ENCODE data around the gene ICE1.

The ICE1 gene

DNA sequence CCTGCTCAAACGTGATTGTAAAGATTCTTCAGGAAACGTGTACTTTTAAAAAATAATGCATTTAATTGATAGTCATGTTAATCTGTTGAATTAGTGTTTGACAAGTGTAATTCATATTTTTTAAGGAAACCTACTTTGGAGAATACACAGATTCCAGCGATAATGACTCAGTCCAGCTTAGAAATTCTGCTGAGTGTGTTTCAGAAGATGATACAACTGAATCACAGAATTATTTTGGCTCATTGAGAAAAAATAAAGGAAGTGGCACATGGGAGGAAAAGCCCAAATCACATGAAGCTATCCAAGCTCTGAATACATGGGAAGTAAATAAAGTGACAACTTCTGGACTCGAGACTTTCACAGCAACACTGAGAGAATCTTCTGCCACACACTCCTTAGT, 37.8 kb downstream of the ICE1 start:
- TF ChIP-seq, protein P1, sequence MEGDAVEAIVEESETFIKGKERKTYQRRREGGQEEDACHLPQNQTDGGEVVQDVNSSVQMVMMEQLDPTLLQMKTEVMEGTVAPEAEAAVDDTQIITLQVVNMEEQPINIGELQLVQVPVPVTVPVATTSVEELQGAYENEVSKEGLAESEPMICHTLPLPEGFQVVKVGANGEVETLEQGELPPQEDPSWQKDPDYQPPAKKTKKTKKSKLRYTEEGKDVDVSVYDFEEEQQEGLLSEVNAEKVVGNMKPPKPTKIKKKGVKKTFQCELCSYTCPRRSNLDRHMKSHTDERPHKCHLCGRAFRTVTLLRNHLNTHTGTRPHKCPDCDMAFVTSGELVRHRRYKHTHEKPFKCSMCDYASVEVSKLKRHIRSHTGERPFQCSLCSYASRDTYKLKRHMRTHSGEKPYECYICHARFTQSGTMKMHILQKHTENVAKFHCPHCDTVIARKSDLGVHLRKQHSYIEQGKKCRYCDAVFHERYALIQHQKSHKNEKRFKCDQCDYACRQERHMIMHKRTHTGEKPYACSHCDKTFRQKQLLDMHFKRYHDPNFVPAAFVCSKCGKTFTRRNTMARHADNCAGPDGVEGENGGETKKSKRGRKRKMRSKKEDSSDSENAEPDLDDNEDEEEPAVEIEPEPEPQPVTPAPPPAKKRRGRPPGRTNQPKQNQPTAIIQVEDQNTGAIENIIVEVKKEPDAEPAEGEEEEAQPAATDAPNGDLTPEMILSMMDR (conservative IDR thresholded peaks at IDR 0.05; ENCODE audit: low read depth), result no peak
- no peak for DNase-seq (ENCODE audit: low spot score)
- H3K27ac ChIP-seq, result no peak overlapping the region
- CTCF ChIA-PET, result interaction anchor here (0.6 kb wide), 1 partner anchor 1241 kb away, joined by 5 read pairs; no protein-coding TSS in a partner anchor
- POLR2A ChIA-PET (ENCODE audit: low non-redundant PET), result no interaction called here

DNA sequence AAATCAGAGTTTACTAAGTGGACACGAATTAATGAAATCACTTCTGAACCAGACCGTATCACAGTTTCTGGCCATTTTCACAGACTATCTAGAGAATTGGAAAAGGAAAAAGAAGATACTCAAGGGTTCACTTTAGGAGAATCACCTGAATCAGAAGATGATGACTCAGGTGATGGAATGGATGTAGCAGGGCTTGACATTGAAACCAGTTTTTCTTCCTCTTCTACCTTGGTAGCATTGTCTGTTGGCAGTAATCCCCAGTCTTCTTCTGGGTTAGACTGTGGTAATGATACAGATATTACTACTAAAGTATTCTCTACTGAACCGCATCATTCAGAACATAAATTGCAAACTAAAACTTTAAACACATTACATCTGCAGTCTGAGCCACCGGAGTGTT, 38.5 kb downstream of the ICE1 start:
- POLR2A ChIA-PET (ENCODE audit: low non-redundant PET), result no interaction called here
- TF ChIP-seq, protein P1 (conservative IDR thresholded peaks at IDR 0.05; ENCODE audit: low read depth), result no peak
- no peak for DNase-seq (ENCODE audit: low spot score)
- H3K27ac ChIP-seq, result no peak overlapping the region
- CTCF ChIA-PET, result no interaction called here

DNA sequence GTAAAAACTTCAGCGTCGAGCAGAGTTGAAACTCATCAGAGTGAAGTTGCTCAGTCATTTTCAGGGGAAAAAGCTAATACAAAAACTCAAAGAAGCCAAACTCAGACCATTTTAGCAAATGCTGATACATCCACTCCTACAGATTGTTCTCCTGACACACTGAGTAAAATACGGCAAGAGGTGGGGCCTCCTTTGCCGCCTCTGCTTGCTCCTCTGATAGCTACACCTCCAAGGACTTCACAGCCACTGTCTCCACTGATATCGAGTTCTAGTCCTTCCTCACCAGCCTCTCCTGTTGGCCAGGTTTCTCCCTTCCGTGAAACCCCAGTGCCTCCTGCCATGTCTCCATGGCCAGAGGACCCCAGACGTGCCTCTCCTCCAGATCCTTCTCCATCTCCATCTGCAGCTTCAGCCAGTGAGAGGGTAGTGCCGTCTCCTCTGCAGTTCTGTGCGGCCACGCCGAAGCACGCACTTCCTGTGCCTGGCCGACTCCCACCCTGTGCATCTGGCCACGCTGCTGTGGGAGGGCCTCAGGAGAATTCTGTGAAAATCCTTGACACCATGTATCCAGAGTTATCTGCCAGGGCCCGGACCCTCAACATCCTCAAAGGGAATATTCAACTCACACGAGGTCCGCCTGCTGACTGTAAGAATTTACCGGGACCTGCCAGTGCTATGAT, 41.7 kb downstream of the ICE1 start:
- TF ChIP-seq, protein P1 (conservative IDR thresholded peaks at IDR 0.05; ENCODE audit: low read depth), result no peak
- H3K27ac ChIP-seq, result no peak overlapping the region
- POLR2A ChIA-PET (ENCODE audit: low non-redundant PET), result no interaction called here
- CTCF ChIA-PET, result no interaction called here
- DNase-seq (ENCODE audit: low spot score), result no peak

DNA sequence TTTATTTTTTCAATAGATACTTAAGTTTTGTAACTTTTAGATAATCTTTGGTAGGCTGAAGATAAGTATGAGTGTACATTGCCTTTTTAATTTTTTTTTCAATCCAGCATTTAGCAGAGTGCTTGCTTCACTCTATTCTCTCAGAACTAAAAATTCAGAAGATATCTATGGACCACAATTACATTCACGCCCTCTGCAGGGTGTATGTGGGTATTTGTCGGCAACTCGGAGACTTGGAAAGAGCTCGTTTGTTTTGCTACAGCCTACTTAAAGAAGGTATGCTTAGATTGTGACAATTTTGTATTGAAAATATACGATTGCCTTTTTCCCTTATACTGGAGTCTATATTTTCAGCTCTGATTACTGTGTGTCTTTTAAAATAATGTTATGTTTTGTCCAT, 43.8 kb downstream of the ICE1 start:
- TF ChIP-seq, protein P1 (conservative IDR thresholded peaks at IDR 0.05; ENCODE audit: low read depth), result no peak
- no peak for DNase-seq (ENCODE audit: low spot score)
- CTCF ChIA-PET, result no interaction called here
- no peak overlapping the region for H3K27ac ChIP-seq
- POLR2A ChIA-PET (ENCODE audit: low non-redundant PET), result no interaction called here

DNA sequence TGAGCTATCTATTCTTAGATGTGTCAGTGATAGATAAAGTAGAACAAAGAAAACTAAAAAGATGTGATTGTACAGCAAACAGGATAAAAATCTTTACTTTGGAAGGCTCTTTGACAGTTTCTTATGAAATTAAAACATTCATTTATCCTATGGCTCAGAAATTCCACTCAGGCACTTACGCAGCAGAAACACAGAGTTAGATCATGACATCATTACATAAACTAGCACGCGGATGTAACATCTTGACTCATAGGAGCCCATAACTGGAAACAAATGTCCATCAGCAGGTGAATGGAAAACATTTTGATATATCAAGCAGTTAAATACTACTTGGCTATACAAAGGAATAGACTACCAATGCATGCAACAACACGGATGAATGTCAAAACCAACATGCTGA, 45.3 kb downstream of the ICE1 start:
- POLR2A ChIA-PET (ENCODE audit: low non-redundant PET), result no interaction called here
- CTCF ChIA-PET, result no interaction called here
- TF ChIP-seq, protein P1 (conservative IDR thresholded peaks at IDR 0.05; ENCODE audit: low read depth), result no peak

DNA sequence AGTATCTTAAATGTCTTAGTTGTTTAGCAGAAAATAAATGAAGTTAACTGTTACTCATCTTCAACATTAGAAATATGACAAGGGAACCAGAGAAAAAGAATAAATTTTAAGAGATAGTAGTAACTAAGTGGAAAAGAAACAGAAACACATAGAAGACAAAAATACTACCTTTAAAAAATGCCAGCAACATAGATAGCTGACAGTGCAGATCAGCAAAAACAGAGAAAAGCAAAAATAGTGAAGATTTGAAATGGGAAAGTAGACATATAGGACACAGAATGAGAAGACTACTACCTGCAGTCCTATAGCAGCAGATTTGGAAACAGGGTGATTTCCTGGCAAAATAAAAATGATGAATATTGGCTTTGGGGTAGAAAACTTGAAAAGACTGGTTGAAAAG, 48.5 kb downstream of the ICE1 start:
- no peak overlapping the region for H3K27ac ChIP-seq
- DNase-seq (ENCODE audit: low spot score), result no peak

More for the DNA sequence above, 45.3 kb downstream of the ICE1 start:
- no peak overlapping the region for H3K27ac ChIP-seq
- no peak for DNase-seq (ENCODE audit: low spot score)

More for the DNA sequence above, 48.5 kb downstream of the ICE1 start:
- TF ChIP-seq, protein P1 (conservative IDR thresholded peaks at IDR 0.05; ENCODE audit: low read depth), result no peak
- CTCF ChIA-PET, result interaction anchor here (0.6 kb wide), 1 partner anchor 20 kb away, joined by 4 read pairs; no protein-coding TSS in a partner anchor
- POLR2A ChIA-PET (ENCODE audit: low non-redundant PET), result no interaction called here
